HG02610 (cell line): ENCODE data around the gene TAF4B.
A peak's percentile ranks its signal among the peaks of the same experiment; 100 is the strongest.
"Not testable (repeated sequence)": the region's sequence is repeated elsewhere in the genome, so short reads cannot be mapped to it uniquely, and the experiment has no call there.

Experiments used
- ATAC-seq: cut with Tn5 transposase; IDR thresholded peaks from one replicate; pipeline ENCODE4 v1.9.1; 2021; ENCODE audit warnings: mild to moderate bottlenecking, moderate library complexity; ENCODE audit not compliant: unreplicated experiment

Gene TAF4B, protein sequence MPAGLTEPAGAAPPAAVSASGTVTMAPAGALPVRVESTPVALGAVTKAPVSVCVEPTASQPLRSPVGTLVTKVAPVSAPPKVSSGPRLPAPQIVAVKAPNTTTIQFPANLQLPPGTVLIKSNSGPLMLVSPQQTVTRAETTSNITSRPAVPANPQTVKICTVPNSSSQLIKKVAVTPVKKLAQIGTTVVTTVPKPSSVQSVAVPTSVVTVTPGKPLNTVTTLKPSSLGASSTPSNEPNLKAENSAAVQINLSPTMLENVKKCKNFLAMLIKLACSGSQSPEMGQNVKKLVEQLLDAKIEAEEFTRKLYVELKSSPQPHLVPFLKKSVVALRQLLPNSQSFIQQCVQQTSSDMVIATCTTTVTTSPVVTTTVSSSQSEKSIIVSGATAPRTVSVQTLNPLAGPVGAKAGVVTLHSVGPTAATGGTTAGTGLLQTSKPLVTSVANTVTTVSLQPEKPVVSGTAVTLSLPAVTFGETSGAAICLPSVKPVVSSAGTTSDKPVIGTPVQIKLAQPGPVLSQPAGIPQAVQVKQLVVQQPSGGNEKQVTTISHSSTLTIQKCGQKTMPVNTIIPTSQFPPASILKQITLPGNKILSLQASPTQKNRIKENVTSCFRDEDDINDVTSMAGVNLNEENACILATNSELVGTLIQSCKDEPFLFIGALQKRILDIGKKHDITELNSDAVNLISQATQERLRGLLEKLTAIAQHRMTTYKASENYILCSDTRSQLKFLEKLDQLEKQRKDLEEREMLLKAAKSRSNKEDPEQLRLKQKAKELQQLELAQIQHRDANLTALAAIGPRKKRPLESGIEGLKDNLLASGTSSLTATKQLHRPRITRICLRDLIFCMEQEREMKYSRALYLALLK

DNA sequence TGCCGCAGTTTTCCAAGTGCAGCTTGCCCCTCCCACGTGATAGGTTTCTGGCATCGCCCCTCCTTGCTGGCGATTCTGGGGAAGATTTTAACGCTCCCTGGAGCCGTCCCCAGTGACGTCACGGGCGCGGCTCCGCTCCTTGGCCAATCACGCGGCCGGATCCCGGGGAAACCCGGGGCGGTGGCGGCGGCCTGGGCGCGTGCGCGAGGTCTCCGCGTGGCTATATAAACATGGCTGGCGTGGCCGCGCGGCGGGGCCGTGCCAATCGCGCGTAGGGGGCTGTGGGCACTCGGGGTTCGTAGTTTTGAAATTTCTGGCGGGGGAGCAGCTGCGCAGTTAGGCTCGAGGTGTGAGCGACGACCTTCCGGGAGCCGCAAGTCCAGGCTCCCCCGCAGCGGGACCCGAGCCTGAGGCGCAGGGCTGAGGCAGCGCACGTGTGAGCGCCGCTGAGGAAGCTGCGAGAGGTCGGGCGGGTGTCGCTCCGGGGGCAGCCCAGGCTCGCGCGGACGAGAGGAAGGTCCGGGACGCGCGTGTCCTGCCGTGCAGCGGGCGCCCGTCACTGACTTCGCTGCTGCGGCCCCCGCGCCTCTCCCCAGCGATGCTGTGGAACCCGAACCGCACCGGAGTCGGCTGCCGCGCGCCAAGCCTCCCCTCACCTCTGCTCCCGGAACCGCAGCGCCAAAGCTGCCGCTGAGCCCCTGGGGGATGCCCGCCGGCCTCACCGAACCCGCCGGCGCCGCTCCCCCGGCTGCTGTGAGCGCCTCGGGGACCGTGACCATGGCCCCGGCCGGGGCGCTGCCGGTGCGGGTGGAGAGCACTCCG is at the start of gene TAF4B:
Gene TAF4B (plus strand): TSS at position 217 of the 822 bp plus-strand sequence. CDS start 489 bp downstream, at position 706.
- ATAC-seq, result peak; percentile 86

DNA sequence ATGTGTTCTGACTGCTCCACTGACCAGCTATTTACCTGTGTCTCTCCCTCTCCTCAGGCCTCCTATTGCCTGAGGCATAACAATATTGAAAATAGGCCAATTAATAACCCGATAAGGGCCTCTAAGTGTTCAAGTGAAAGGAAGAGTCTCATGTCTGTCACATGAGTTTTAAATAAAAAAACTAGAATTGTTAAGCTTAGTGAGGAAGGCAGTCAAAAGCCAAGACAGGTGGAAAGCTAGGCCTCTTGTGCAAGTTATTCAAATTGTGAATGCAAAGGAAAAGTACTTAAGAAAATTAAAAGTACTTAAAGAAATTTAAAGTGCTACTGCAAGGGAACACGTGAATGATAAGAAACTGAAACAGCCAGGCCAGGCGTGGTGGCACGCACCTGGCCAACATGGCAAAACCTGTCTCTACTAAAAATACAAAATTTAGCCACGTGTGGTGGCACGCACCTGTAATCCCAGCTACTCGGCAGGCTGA is 44.9 kb upstream of the TAF4B start:
- ATAC-seq, result no peak

DNA sequence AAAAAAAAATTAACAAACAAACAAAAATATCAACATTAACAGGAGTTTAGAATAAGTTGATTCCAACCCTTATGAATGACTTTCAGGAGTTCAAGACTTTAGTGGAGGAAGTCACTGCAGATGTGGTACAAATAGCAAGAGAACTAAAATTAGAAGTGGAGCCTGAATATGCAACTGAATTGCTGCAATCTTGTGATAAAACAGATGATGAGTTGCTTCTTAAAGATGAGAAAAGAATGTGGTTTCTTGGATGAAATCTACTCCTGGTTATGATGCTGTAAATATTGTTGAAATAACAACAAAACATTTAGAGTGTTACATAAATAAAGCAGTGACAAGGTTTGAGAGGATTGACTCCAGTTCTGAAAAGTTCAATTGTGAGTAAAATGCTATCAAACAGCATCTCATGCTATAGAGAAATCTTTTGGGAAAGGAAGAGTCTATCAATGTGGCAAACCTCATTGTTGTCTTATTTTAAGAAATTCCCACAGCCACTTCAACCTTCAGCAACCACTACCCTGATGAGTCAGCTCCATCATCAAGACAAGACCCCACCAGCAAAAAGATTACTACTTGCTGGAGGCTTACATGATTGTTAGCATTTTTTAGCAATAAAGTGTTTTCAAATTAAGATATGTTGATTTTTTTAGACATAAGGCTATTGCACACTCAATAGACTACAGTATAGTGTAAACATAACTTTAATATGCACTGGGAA is 42.7 kb upstream of the TAF4B start:
- no peak for ATAC-seq

DNA sequence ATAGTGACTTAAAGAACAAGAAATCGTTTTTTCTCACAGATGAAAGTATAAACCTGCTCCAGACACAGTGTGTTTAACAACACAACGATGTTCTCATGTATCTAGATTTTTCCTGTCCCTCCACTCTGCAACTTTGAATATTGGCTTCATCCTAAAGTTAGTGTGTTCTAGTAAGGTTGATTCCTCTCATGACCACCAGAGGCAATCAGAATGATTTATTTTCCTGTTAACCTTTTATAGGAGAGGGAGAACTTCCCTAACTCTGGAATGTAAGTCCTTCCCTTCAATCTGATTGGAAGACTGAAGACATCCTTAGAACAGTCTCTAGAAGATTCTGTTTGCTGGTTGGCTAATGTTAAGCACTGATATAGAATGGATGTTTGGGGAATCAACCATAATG is 41.0 kb upstream of the TAF4B start:
- no peak for ATAC-seq

DNA sequence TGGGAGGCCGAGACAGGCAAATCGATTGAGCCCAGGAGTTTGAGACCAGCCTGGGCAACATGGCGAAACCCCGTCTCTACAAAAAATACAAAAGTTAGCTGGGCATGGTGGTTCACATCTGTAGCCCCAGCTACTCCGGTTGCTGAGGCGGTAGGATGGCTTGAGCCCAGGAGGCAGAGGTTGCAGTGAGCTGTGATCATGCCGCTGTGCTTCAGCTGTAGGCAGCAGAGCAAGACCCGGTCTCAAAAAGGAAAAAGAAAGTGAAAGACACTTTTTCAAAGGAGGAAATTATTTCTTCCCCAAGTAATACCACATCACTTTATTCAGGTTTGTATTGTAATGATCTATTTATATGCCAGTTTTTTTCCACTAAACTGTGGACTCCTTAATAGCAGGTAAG is 35.7 kb upstream of the TAF4B start:
- peak; percentile 89 for ATAC-seq

DNA sequence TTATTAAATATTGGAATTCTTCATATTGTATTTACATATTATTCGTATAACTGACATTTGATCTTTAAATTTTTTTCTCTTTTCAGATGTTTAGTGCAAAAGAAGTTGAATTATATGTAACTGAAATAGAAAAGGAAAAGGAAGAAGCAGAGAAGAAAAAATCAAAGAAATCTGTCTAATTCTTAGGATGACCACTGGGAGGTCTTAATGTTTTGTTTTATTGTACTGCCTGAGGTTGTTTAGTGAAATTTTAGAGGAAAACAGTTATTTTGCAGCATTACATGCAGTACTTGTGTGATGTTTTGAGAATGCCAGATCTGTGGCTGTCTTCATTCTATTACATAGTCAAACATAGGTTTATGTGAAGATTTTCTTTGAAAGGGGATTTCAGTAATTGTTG is 34.0 kb upstream of the TAF4B start:
- no peak for ATAC-seq

DNA sequence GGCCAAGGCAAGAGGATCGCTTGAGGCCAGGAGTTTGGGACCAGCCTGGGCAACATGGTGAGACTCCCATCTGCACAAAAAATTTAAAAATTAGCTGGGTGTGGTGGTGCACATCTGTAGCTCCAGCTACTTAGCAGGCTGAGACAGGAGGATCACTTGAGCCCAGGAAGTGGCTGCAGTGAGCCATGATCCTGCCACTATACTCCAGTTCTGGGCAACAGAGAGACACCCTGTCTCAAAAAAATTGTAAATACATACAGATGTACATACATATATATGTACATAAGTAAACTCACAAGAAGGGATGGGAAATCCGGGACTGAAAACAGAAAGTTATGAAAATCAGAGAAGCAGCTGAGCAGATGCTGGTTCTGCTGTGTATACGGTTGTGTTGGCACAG is 29.6 kb upstream of the TAF4B start:
- ATAC-seq, result no peak

DNA sequence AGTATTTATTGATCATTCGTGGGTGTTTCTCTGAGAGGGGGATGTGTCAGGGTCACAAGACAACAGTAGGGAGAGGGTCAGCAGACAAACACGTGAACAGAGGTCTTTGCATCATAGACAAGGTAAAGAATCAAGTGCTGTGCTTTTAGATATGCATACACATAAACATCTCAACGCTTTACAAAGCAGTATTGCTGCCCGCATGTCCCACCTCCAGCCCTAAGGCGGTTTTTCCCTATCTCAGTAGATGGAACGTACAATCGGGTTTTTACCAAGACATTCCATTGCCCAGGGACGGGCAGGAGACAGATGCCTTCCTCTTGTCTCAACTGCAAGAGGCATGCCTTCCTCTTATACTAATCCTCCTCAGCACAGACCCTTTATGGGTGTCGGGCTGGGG is 24.2 kb upstream of the TAF4B start:
- ATAC-seq, result not testable (repeated sequence)

DNA sequence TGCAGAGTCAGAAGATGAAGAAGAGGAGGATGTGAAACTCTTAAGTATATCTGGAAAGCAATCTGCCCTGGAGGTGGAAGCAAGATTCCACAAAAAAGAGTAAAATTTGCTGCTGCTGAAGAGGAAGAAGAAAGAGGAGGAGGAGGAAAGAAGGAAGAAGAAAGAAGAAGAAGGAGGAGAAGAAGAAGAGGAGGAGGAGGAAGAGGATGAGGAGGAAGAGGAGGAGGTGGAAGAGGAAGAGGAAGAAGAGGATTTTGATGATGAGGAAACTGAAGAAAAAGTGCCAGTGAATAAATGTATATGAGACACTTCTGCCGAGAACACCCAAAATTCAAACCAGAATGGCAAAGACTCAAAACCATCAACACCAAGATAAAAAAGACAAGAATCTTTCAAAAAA is 20.9 kb upstream of the TAF4B start:
- no peak for ATAC-seq

DNA sequence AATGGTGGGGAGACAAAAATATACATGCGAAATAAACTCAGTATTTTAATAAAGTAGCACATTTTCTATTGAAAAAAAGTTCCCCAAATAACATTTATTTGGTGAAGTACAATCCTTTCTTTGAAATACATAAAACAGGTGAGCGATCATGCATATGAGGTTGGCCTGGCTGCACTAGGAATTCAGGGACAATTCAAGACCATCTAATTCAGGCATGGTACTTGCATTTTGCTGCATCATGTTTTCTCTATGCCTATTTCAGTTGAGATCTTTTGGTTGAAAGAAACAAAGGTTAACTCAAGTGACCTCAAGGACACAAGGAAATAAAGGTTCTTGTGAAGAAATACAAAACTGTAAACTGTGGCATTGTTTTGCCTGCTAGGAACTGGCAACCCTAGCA is 19.8 kb upstream of the TAF4B start:
- no peak for ATAC-seq

DNA sequence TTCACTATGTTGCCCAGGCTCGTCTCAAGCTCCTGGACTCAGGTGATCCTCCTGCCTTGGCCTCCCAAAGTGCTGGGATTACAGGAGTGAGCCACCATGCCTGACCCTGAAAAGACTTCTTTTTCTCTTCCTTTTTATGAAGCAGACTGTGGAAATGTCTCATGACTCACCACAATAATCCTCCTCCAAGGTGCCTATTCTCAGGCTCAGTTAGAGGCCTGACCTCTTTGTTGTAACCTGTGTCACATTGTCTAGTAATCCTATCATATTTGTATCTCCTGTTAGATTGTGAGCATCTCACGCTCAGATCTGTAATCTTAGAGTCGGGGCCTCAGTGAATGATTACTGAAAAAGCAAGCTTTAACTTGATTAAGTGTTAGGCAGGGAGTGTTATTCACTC is 18.3 kb upstream of the TAF4B start:
- ATAC-seq, result no peak

DNA sequence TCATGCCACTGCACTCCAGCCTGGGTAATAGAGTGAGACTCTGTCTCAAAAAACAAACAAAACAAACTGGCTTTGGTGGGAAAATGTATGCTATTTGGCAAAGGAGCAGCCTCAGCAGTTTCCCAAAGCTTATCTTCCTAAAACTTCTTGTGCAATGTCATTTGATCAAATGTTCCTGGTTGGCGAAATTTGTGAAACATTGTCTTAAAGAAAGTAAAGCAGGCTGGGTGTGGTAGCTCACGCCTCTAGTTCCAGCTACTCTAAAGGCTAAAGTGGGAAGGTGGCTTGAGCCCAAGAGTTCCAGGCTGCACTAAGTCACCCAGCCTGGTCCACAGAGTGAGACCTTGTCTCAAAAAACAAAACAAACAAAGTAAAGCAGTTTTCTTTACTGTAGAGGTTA is 17.3 kb upstream of the TAF4B start:
- ATAC-seq, result no peak

DNA sequence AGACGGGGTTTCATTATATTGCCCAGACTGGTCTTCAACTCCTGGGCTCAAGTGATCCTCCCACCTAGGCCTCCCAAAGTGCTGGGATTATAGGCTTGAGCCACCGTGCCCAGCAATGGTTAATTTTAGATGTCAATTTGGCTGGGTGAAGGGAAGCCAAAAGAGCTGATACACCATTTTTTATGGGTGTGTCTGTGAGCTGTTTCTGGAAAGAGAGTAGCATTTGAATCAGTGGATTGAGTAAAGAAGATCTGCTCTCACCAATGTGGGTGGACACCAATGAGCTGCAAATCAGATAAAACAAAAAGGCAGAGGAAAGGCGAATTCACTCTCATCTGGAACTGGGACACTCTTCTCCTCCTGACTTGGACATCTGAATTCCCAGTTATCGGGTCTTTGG is 16.1 kb upstream of the TAF4B start:
- ATAC-seq, result no peak

DNA sequence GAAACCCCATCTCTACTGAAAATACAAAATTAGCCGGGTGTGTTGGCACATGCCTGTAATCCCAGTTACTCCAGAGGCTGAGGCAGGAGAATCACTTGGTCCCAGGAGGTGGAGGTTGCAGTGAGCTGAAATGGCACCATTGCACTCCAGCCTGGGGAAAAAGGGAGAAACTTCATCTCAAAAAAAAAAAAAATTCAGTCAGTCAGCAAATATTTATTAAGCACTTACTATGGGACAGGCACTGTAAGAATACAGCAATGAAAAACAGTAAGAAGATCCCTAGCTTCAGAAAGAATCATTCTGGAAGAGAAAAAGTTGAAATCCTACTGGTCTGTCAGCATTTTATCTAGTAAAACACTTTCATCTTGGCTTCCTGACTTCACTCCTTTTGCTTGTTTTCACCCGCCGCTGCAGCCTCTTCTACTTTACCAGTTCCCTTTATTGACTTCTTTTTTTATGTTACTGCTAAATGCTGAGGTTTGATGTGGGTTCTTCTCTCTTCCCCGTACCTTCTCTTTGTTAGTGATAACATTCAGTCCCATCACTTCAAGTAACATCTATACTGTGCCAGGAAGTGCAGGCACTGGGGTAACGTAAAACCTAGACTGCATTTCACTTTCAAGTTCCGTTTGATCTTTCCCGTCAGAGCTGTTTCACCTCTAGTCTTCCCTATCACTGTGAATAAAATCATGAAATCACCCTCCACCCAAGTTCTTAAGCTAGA is 10.8 kb upstream of the TAF4B start:
- peak; percentile 98 for ATAC-seq

DNA sequence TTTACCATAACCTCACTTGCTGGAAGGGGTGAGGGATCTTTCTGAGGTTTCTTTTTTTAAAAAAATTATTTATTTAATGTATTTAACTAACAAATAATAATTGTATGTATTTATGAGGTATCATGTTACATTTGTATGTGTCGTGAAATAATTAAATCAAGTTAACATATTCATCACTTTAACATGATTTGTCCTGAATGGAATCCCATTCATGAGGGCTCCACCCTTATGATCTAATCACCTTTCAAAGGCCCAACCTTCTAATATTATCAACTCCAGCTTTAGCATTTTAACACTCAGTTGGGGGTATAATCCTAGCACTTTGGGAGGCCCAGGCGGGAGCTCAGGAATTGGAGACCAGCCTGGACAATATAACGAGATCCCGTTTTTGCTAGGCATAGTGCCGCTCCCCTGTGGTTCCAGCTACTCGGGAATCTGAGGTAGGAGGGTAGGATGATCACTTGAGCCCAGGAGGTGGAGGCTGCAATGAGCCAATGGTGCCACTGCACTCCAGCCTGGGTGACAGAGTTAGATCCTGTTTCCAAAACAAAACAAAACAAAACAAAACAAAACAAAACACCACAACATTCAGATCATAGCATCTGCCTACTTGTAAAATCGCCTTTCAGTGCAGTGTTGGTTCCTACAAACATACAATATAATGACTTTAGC is 1.1 kb upstream of the TAF4B start:
- ATAC-seq, result no peak

DNA sequence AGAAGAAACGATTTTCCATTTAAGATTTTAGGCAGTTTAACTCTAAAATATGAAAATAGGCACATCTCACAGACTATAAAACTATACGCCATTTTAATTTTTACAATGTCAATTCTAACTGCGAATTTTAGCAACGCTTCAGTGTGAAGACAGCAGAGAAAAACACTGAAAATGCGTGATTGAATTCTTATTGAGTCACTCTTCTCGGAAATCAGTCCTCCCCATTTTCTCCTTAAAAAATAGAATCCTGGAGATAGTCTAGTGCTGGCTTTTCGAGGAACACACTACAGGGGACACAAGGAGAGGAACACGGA is 373 bp upstream of the TAF4B start:
- ATAC-seq, result no peak

DNA sequence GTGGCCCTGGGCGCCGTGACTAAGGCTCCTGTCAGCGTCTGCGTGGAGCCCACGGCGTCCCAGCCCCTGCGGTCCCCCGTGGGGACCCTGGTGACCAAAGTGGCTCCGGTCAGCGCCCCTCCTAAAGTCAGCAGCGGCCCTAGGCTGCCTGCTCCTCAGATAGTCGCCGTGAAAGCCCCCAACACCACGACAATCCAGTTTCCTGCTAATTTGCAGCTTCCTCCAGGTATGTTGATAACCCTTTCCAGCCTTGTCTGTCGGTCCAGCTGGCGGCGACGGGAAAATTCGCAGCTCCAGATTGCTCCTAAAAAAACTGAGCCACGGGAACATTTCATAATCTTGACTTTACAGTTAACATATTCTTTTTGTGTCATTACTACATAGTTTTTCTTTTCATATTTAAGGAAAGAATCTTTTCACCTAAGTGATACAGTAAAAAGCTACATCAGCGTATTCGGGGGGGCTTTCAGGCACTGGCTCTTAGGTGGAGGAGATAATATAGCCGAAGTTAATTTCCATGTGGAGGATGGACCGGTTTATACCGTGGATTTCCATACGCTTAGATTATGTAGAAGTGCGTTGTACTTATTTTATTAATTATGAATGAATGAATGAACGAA is 916 bp downstream of the TAF4B start:
- no peak for ATAC-seq

DNA sequence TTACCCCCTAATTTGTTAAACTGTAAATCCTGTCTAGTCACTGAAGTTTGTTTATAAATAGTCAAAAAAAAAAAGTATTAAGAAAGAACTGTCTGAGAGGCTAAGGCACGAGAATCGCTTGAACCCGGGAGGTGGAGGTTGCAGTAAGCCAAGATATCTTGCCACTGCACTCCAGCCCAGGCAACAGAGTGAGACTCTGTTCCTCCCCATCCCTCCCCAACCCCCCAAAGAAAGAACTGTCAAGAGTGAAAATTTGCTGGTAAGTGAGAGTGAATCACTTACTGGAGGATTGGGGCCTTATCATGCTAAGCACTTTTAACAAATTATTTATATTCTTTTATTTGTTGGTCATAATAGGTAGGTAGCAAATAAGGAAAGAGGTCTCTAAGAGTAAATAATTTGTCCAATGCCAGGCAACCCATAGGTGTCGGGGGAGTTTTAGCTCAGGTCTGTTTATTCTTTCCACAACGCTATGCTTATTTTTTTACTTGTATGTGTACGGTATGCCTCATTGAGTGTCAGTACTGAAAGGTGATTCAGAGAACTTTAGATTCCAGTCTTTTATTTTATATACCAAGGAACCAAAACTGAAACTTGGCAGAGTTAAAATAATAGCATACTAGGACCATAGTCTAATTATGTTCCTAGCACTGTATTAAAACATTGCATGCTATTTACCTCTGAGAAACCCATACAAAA is 2.5 kb downstream of the TAF4B start:
- no peak for ATAC-seq
